Mesodermal cell (in vitro differentiated cells): ENCODE data around the gene MCCC1. TPM values are rescaled to one million over a fixed set of nuclear protein-coding genes. Genes with fewer than 3 reads are reported as not detected.
A peak's percentile ranks its signal among the peaks of the same experiment; 100 is the strongest.

Experiments
- H3K27ac ChIP-seq: 2 replicates; pipeline ENCODE4 v1.7.0; 2013; ENCODE audit warnings: mild to moderate bottlenecking, low read depth, low read length, moderate library complexity; ENCODE audit not compliant: severe bottlenecking
- H3K36me3 ChIP-seq: 2 replicates; pipeline ENCODE4 v1.7.1; 2013; ENCODE audit warnings: mild to moderate bottlenecking, low read length, moderate library complexity; ENCODE audit not compliant: control insufficient read depth, insufficient read depth
- H3K4me1 ChIP-seq: one replicate; pipeline ENCODE4 v1.7.1; 2013; ENCODE audit warnings: mild to moderate bottlenecking, low read length; ENCODE audit not compliant: insufficient read depth, control insufficient read depth, poor library complexity, severe bottlenecking
- H3K4me3 ChIP-seq: 2 replicates; pipeline ENCODE4 v1.7.0; 2013; ENCODE audit warnings: low read length, control low read depth, mild to moderate bottlenecking; ENCODE audit not compliant: insufficient read depth, poor library complexity, severe bottlenecking; ENCODE audit errors: extremely low read depth
- H3K9me3 ChIP-seq: 2 replicates; pipeline ENCODE4 v1.7.1; 2013; ENCODE audit warnings: mild to moderate bottlenecking, low read length, moderate library complexity; ENCODE audit not compliant: control insufficient read depth
- WGBS, 2 experiments: methylation state at CpG; one replicate each; pipeline ENCODE4 v1.1.5; 2013; ENCODE audit warnings: missing lambda C conversion rate in 2 of 2; ENCODE audit not compliant: insufficient coverage in 2 of 2; 5-methylcytosine and 5-hydroxymethylcytosine counted together
- polyA plus RNA-seq, 2 experiments: library from polyadenylated mRNA; stranded (reverse); fragments of 50-300 nt; gene quantifications; one replicate each; pipeline ENCODE4 v1.2.3, GENCODE V29; 2013

MCCC1 gene
- polyA plus RNA-seq (2013, experiment 1 of 2), result 6.9 TPM
- 5.7 TPM for polyA plus RNA-seq (2013, experiment 2 of 2)

DNA sequence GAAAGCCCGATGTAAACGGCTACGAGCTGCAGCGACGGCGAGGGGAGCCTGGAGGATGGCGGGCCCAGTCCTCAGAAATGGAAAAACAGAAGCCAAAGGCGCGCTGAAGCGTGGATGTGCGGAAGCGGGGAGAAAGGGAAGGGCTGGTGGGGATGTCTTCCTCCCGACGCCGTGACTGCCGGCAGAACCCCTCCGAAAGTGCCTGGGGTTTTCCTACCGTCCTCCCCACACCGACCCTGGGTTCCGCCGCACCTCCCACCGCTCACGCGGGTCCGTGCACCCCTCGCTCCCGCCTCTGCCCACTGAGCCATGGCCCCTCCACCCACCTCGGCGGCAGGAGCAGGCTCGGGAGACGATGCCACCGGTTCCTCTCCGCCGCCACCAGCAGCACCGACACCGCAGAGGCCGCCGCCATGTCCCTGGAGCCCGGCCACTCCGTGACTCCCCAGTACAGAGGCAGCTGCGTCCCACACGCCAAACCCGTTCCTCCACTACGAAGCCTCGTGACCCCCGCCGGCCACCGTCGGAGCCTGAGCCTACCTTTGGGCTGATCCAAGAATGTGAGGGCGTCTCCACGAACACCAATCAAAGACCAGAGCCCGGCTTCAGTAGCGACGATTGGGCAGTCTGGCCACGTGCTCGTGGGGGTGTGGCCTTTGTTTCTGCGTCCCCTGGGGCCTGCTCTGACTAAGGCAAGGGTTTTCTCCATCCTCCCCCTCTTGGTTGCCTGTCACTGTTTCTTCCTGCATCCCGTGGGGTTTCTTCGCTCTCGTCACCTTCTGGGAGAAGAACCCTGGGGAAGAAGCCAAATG lies at the start of gene MCCC1:
TSS of gene MCCC1 (minus strand) at position 471 of the 812 bp plus-strand sequence. CDS start at position 415, 56 bp downstream.
- no peaks in the 10 kb centered on the region for H3K9me3 ChIP-seq
- no peaks in the 10 kb centered on the region for H3K36me3 ChIP-seq
- peak within 1 kb of the TSS; percentile 56 for H3K4me3 ChIP-seq
- H3K4me1 ChIP-seq, result no peaks in the 10 kb centered on the region
- peak within 1 kb of the TSS; percentile 29 for H3K27ac ChIP-seq
- 55 to 60% methylated on average over 52 to 53 of the region's 60 CpGs for WGBS, 2 experiments

DNA sequence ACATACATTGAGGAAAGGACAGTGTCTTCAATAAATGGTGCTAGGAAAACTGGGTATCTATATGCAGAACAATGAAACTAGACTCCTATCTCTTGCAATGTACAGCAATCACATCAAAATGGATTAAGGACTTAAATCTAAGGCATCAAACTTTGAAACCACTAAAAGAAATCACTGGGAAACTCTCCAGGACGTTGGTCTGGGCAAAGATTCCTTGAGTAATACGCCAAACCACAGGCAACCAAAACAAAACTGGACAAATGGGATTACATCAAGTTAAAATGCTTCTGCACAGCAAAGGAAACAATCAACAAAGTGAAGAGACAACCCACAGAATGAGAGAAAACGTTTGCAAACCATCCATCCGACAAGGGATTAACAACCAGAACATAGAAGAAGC lies 48.8 kb upstream of the MCCC1 start:
- H3K4me1 ChIP-seq, result no peaks in the 10 kb centered on the region
- no peaks in the 10 kb centered on the region for H3K9me3 ChIP-seq
- WGBS, 2 experiments, result 50% methylated on average over 1 of the region's 4 CpGs; no CpG with 5 or more reads in 1 of the 2 experiments
- H3K4me3 ChIP-seq, result no peak overlapping the region
- no peaks in the 10 kb centered on the region for H3K36me3 ChIP-seq
- H3K27ac ChIP-seq, result no peak overlapping the region

GRCh38 chr3:183144363-183144762 lies 45.1 kb upstream of the MCCC1 start:
- no peak overlapping the region for H3K27ac ChIP-seq
- no peaks in the 10 kb centered on the region for H3K36me3 ChIP-seq
- no peaks in the 10 kb centered on the region for H3K4me1 ChIP-seq
- no peak overlapping the region for H3K4me3 ChIP-seq
- H3K9me3 ChIP-seq, result no peaks in the 10 kb centered on the region
- 75% methylated on average over 1 of the region's 1 CpG; no CpG with 5 or more reads in 1 of the 2 experiments for WGBS, 2 experiments

DNA sequence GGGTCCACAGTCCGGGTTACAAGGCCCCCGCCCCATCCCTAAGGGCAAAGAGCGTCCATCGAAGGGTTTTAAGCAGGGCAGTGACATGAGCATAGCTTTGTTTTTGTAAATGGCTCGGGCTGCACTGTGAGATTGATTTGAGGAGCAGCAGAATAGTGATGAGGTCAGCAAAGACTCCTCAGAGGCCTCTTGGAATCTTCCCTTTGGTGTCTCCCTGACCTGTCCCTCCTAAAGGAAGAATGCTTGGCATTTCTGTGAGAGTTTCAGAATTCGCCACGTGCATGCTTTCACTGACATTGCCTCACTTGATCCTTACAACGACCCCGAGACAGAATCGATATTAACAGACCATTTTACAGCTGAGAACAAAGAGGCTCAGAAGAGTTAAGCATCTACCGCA lies 42.9 kb upstream of the MCCC1 start:
- no peaks in the 10 kb centered on the region for H3K4me1 ChIP-seq
- no peaks in the 10 kb centered on the region for H3K9me3 ChIP-seq
- WGBS, 2 experiments, result 81 to 93% methylated on average over 4 to 6 of the region's 11 CpGs
- H3K27ac ChIP-seq, result no peak overlapping the region
- H3K4me3 ChIP-seq, result no peak overlapping the region
- no peaks in the 10 kb centered on the region for H3K36me3 ChIP-seq

GRCh38 chr3:183134844-183135243 lies 35.5 kb upstream of the MCCC1 start:
- H3K9me3 ChIP-seq, result no peaks in the 10 kb centered on the region
- no peak overlapping the region for H3K27ac ChIP-seq
- H3K4me3 ChIP-seq, result no peak overlapping the region
- 71 to 93% methylated on average over 1 to 2 of the region's 2 CpGs for WGBS, 2 experiments
- no peaks in the 10 kb centered on the region for H3K36me3 ChIP-seq
- no peaks in the 10 kb centered on the region for H3K4me1 ChIP-seq

DNA sequence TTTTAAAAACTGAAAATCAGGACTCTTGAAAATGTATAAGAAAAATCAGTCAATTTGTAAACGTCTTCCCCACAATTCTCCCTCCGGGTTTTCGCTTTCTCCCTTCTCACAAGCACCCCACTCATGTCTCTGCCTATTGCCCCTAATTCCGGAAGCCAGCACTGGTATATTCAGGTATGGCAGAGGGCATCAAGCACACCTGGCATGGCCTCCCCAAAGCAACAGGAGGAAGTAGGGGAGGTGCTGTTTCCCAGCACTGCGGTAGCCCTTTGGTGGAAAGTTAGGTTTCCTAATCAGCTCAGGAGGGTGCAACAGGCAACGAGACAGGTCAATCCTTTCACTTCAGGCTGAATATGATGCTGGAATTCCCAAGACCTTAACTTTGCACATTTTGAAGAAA lies 33.1 kb upstream of the MCCC1 start:
- H3K9me3 ChIP-seq, result no peaks in the 10 kb centered on the region

DNA sequence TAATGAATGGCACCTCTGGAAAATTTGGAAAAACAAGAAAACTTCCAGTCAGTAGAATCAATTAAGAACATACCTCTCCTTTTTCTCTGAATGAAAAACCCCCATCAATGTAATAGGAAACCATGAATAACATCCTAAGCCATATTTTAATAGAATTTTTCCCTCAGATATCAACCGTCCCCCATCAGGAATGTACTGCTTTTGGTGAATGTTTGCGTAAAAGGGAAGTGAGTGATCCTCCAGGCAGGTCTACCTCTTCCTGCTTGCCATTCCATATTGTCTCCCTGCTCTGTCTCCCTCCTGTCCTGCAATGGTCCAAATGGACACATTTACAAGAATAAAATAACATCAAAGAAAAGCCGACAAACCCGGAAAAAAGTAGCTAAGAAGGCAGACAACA lies 32.4 kb upstream of the MCCC1 start:
- H3K9me3 ChIP-seq, result no peaks in the 10 kb centered on the region
- no peaks in the 10 kb centered on the region for H3K36me3 ChIP-seq
- no peaks in the 10 kb centered on the region for H3K4me1 ChIP-seq
- 40 to 42% methylated on average over 2 of the region's 4 CpGs for WGBS, 2 experiments
- H3K4me3 ChIP-seq, result no peak overlapping the region
- no peak overlapping the region for H3K27ac ChIP-seq

More for the DNA sequence above, 33.1 kb upstream of the MCCC1 start:
- H3K36me3 ChIP-seq, result no peaks in the 10 kb centered on the region
- no peak overlapping the region for H3K27ac ChIP-seq
- no peak overlapping the region for H3K4me3 ChIP-seq
- H3K4me1 ChIP-seq, result no peaks in the 10 kb centered on the region
- WGBS, 2 experiments, result 68 to 97% methylated on average over 2 to 4 of the region's 6 CpGs

GRCh38 chr3:183131186-183131725 lies 32.0 kb upstream of the MCCC1 start:
- WGBS, 2 experiments, result 92 to 96% methylated on average over 3 to 4 of the region's 4 CpGs
- Histone ChIP-seq H3K4me3 (no peak overlapping the region), H3K36me3 (no peaks in the 10 kb centered on the region), H3K9me3 (no peaks in the 10 kb centered on the region), H3K27ac (no peak overlapping the region), H3K4me1 (no peaks in the 10 kb centered on the region)

GRCh38 chr3:183129243-183129642 lies 29.9 kb upstream of the MCCC1 start:
- H3K27ac ChIP-seq, result no peak overlapping the region
- no peaks in the 10 kb centered on the region for H3K9me3 ChIP-seq
- H3K4me1 ChIP-seq, result no peaks in the 10 kb centered on the region
- H3K4me3 ChIP-seq, result no peak overlapping the region
- no CpG with 5 or more reads among the region's 1 CpG for WGBS, 2 experiments
- no peaks in the 10 kb centered on the region for H3K36me3 ChIP-seq

DNA sequence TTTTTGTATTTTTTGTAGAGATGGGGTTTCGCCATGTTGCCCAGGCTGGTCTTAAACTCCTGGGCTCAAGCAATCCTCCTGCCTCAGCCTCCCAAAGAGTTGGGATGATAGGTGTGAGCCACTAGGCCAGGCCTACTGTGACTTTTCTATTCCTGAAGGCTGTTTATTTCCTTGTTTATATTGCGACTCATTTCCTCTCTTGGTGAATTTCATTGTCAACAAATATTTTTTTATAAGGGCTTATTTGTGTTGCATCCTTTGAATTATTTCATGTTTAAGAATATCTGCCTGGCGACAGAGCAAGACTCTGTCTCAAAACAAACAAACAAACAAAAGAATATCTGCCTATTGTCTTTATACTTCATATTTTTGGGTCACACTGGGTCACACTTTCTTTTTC lies 29.4 kb upstream of the MCCC1 start:
- H3K27ac ChIP-seq, result no peak overlapping the region
- no peak overlapping the region for H3K4me3 ChIP-seq
- no peaks in the 10 kb centered on the region for H3K4me1 ChIP-seq
- no peaks in the 10 kb centered on the region for H3K36me3 ChIP-seq
- no CpG with 5 or more reads among the region's 3 CpGs for WGBS, 2 experiments
- H3K9me3 ChIP-seq, result no peaks in the 10 kb centered on the region

DNA sequence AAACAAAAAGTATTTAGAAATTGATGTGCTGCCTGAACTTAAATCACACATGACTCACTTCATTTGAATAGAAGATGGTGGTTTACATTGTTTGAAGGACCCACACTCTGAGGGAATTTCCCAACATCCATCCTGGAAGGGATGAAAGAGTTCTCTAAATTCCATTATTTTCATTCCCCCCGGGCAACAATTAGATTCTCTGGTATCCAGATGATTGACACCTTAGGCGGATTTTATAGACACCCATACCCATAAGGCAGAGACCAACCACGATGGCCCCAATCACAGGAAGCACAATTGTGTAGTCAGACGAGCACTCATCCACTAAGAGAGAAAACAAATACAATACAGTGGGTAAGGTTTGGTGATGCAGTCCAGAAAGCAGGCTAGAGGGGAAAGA lies 24.6 kb upstream of the MCCC1 start:
- Histone ChIP-seq H3K27ac (no peak overlapping the region), H3K4me1 (no peaks in the 10 kb centered on the region), H3K9me3 (no peaks in the 10 kb centered on the region), H3K4me3 (no peak overlapping the region), H3K36me3 (no peaks in the 10 kb centered on the region)
- WGBS, 2 experiments, result no CpG with 5 or more reads among the region's 4 CpGs
